GM12864 (cell line): ENCODE measurements around the gene SLC25A46.

Experiments
- DNase-seq: peaks from one replicate; pipeline ENCODE4 v3.0.0-alpha.2; 2011; ENCODE audit warnings: low read depth
- H3K4me3 ChIP-seq: 2 replicates; pipeline ENCODE4 v1.5.1; 2011; ENCODE audit warnings: mild to moderate bottlenecking, low read depth, low read length, control low read depth
- TF ChIP-seq, protein P1 (sequence below): IDR thresholded peaks from 2 replicates; pipeline ENCODE4 v1.5.1; 2011; ENCODE audit warnings: low read depth, mild to moderate bottlenecking, moderate library complexity, low read length, control low read depth, inconsistent platforms; ENCODE audit errors: missing control alignments

Gene SLC25A46

DNA sequence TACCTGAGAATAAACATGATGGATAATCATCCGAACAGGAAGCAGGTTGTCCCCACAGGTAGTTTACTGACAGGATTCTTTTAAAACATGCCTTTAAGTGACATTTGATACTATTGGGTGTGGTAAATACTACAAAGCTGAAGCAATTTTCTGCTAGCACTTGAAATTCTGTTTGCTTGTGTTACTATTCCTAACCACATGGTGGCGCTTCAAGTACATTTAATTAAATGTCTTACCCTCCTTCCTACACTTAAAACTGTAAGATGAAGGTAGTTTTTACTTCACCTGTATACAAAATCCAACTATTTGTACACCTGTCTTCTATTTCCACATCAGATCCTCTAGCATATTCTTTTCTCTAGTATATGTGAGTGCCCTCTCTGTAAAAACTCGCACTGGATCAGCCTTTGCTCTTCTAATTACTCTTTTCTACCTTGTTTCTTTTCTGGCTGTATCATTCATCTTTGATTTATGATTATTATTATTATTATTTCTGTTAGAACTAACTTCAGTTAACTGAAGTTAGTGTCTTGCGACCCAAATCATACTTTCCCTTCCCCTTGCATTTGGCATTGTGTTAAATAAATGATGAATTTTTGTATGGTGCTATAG is 18.4 kb downstream of the SLC25A46 start:
- H3K4me3 ChIP-seq: no peak overlapping the region
- no peak for DNase-seq
- TF ChIP-seq, protein P1, sequence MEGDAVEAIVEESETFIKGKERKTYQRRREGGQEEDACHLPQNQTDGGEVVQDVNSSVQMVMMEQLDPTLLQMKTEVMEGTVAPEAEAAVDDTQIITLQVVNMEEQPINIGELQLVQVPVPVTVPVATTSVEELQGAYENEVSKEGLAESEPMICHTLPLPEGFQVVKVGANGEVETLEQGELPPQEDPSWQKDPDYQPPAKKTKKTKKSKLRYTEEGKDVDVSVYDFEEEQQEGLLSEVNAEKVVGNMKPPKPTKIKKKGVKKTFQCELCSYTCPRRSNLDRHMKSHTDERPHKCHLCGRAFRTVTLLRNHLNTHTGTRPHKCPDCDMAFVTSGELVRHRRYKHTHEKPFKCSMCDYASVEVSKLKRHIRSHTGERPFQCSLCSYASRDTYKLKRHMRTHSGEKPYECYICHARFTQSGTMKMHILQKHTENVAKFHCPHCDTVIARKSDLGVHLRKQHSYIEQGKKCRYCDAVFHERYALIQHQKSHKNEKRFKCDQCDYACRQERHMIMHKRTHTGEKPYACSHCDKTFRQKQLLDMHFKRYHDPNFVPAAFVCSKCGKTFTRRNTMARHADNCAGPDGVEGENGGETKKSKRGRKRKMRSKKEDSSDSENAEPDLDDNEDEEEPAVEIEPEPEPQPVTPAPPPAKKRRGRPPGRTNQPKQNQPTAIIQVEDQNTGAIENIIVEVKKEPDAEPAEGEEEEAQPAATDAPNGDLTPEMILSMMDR: peak; percentile 57

DNA sequence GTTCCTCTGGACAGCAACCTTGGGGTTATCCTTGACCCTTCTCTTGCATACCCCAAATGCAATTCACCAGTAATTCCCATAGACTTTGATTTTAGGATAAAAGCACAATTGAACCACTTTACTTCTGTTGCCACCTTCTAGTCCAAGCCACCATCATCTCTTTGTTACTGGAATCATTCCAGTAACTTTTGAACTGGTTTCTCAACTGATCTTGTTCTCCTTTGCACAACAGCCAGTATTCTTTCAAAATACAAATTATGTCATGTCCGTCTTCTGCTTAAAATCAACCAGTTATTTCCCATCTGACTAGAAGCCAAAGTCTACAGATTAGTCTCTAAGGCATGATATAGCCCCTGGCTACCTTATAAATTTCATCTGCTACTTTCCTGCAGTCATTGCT is 21.4 kb downstream of the SLC25A46 start:
- DNase-seq: no peak
- TF ChIP-seq, protein P1: no peak
- H3K4me3 ChIP-seq: no peak overlapping the region

DNA sequence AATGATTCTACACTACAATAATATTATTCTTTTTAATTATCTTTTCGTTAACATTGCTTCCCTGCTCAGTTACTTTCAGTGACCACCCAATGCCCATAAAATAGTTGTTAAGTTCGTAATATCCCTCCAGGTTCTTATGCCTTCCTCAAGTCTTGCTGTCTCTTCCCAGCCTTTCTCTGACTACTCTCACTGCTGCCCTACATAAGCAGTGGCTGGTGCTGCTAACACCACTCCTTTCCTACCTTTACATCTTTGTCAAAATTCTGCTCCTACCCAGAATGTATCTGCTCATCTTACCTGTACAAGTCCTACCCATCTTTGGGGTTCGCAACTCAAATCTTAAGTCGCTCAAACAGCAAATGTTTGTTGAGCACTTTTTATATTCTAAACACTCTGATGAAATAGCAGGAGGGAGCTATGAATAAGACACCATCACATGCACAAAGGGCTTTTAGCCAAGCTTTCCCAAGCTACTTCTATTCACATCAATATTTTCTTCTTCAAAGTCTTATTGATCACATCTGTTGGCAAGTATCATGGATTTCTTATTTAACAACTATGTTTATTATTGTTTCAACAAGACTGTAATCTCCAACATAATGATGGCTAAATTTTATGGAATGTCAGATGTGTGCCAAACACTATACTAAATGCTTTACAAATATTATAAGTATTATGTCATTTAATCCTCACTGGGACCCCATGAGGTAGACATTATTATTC is 29.5 kb downstream of the SLC25A46 start:
- no peak for DNase-seq
- TF ChIP-seq, protein P1: no peak
- H3K4me3 ChIP-seq: no peak overlapping the region

DNA sequence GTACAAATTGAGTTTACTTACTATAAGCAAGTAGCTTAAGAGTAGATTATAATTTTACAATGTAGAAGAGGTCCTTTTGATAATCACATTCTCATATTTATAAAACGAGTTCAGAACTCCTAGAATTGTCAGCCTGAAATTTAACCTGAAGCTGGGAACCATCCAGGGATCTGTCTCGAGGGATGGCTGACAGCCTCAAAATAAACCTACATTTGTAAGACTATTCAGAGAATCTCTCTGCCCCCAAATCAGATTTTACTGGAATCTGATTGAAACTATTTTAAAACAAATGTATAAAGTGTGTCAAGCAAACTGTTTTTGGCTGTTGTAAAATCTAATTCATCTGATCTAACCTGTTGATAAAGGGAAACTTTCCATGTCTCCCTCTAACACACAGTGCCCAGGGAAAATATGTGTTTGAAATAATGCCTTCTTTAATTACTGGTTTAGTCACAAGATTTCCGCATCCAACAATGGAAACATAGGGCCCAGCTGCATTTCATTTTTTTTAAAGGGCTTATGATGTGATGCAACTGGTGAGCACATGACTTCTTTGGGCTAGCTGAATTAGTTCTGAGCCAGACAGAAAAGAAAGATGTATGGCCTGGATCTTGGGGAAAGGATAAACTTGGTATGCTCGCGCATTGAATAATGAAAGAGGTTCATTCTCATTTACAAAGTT is 30.3 kb downstream of the SLC25A46 start:
- no peak overlapping the region for H3K4me3 ChIP-seq
- TF ChIP-seq, protein P1: no peak
- DNase-seq: no peak

DNA sequence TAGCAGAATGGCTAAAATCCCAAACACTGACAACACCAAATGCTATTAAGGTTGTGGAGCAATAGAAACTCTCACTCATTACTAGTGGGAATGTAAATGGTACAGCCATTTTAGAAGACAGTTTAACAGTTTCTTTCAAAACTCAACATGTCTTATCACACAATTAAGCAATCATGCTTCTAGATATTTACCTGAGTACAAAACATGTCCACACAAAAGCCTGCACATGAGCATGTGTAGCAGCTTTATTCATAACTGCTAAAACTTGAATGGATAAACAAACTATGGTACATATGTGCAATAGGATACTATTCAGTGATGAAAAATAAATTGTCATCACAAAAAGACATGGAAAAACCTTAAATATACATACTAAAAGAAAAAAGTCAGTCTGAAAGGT is 31.5 kb downstream of the SLC25A46 start:
- DNase-seq: no peak
- H3K4me3 ChIP-seq: no peak overlapping the region
- TF ChIP-seq, protein P1: no peak

DNA sequence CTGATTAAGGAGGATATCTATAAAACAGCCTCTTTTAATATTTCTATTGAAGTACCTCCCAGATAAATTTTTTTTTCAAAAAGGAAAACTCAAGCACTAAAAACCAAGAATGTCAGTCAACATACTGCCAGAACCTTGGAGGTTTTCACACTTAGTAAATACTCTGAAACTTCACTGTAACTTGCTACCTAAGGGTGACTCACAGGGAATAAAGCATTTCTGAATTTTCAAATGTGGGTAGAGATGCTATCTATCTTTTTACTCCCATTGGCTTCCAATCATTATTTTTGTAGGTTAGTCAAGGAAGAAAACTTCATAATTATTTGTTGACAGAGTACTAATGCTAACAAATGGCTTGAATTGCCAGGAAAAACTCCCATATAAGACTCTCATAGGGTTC is 46.1 kb downstream of the SLC25A46 start:
- TF ChIP-seq, protein P1: no peak
- no peak overlapping the region for H3K4me3 ChIP-seq
- DNase-seq: no peak
